IMR-90 (cell line): ENCODE data around the gene TRAFD1. TPM values are rescaled to one million over a fixed set of nuclear protein-coding genes. Genes with fewer than 3 reads are reported as not detected.

Experiments
- ATAC-seq: fragments of 200-7000 bp; cut with Tn5 transposase; 2 replicates; pipeline ENCODE4 v1.9.1; 2020; ENCODE audit warnings: low read depth, mild to moderate bottlenecking, moderate library complexity
- BruUV-seq: library from RNA; stranded (reverse); fragments of 400-500 nt; replicated peaks from 2 replicates; lab custom pipeline; 2021; lab: Mats Ljungman, UMichigan
- CTCF ChIA-PET: fragments of 300-600 bp; formaldehyde crosslinking; extraction: SDS; loops from one replicate; lab custom pipeline; 2021; ENCODE audit warnings: antibody characterized with exemption; lab: Yijun Ruan, JAX
- POLR2A ChIA-PET: fragments of 300-600 bp; sonication (Branson Sonifier 250); formaldehyde crosslinking; loops from one replicate; lab custom pipeline; 2022; ENCODE audit warnings: antibody characterized with exemption; ENCODE audit not compliant: unreplicated experiment; lab: Charles Lee
- DNase-seq: peaks from one replicate; pipeline ENCODE4 v3.0.0; 2013
- H2AFZ ChIP-seq: replicated peaks from 2 replicates; pipeline ENCODE3; 2013; ENCODE audit warnings: low read length, mild to moderate bottlenecking; ENCODE audit not compliant: poor library complexity
- H2AK5ac ChIP-seq: 2 replicates; pipeline ENCODE4 v1.6.1; 2013; ENCODE audit warnings: low read depth, low read length, inconsistent platforms
- H2AK9ac ChIP-seq: replicated peaks from 2 replicates; pipeline ENCODE3; 2013; ENCODE audit warnings: mild to moderate bottlenecking, low read depth, low read length, moderate library complexity; ENCODE audit not compliant: poor library complexity
- H2BK120ac ChIP-seq: 2 replicates; pipeline ENCODE4 v1.6.1; 2013; ENCODE audit warnings: low read depth, low read length, inconsistent platforms
- H2BK15ac ChIP-seq: 3 replicates; pipeline ENCODE4 v1.6.1; 2013; ENCODE audit warnings: low read depth, low read length, inconsistent platforms
- H2BK20ac ChIP-seq: 2 replicates; pipeline ENCODE4 v1.6.1; 2013; ENCODE audit warnings: low read depth, mild to moderate bottlenecking, inconsistent platforms, low read length, moderate library complexity
- H2BK5ac ChIP-seq: 2 replicates; pipeline ENCODE4 v1.6.1; 2013; ENCODE audit warnings: mild to moderate bottlenecking, low read depth, low read length, inconsistent platforms; ENCODE audit not compliant: poor library complexity, severe bottlenecking
- H3K14ac ChIP-seq: replicated peaks from 2 replicates; pipeline ENCODE4 v1.6.1; 2013; ENCODE audit warnings: low read depth, low read length, inconsistent platforms
- H3K18ac ChIP-seq: 2 replicates; pipeline ENCODE4 v1.6.1; 2013; ENCODE audit warnings: low read depth, low read length, control low read depth
- H3K23ac ChIP-seq: 2 replicates; pipeline ENCODE4 v1.6.1; 2013; ENCODE audit warnings: low read depth, low read length, inconsistent platforms
- H3K27ac ChIP-seq: 2 replicates; pipeline ENCODE4 v1.5.1; 2013; ENCODE audit warnings: mild to moderate bottlenecking, control low read depth, low read length; ENCODE audit not compliant: insufficient read depth
- H3K27me3 ChIP-seq: 2 replicates; pipeline ENCODE4 v1.6.1; 2013; ENCODE audit warnings: low read length; ENCODE audit not compliant: control insufficient read depth, insufficient read depth
- H3K36me3 ChIP-seq: 2 replicates; pipeline ENCODE4 v1.6.1; 2013; ENCODE audit warnings: low read length, mixed read lengths; ENCODE audit not compliant: control insufficient read depth, insufficient read depth
- H3K4ac ChIP-seq: 2 replicates; pipeline ENCODE4 v1.6.1; 2013; ENCODE audit warnings: low read depth, low read length, inconsistent platforms
- H3K4me1 ChIP-seq: 2 replicates; pipeline ENCODE4 v1.6.1; 2013; ENCODE audit warnings: low read length, mixed read lengths; ENCODE audit not compliant: control insufficient read depth, insufficient read depth
- H3K4me2 ChIP-seq: 2 replicates; pipeline ENCODE4 v1.6.1; 2013; ENCODE audit warnings: low read depth, mild to moderate bottlenecking, control low read depth, low read length, moderate library complexity
- H3K4me3 ChIP-seq: 2 replicates; pipeline ENCODE4 v1.5.1; 2013; ENCODE audit warnings: low read depth, mild to moderate bottlenecking, control low read depth, low read length, moderate library complexity; ENCODE audit not compliant: insufficient read depth
- H3K56ac ChIP-seq: 2 replicates; pipeline ENCODE4 v1.6.1; 2013; ENCODE audit warnings: low read length, inconsistent platforms; ENCODE audit not compliant: insufficient read depth; ENCODE audit errors: extremely low read depth
- H3K79me1 ChIP-seq, 2 experiments: 2 replicates each; pipeline ENCODE4 v1.6.1; 2013; ENCODE audit warnings: low read length in 2 of 2, inconsistent platforms in 1 of 2, low read depth in 1 of 2
- H3K9ac ChIP-seq: 2 replicates; pipeline ENCODE4 v1.6.1; 2013; ENCODE audit warnings: low read depth, low read length, control low read depth
- H3K9me1 ChIP-seq: 2 replicates; pipeline ENCODE4 v1.6.1; 2013; ENCODE audit warnings: low read length, inconsistent platforms; ENCODE audit not compliant: insufficient read depth
- H3K9me3 ChIP-seq: 2 replicates; pipeline ENCODE4 v1.6.1; 2013; ENCODE audit warnings: low read length; ENCODE audit not compliant: control insufficient read depth, insufficient read depth
- H4K20me1 ChIP-seq: 2 replicates; pipeline ENCODE4 v1.6.1; 2013; ENCODE audit warnings: low read length, inconsistent platforms; ENCODE audit not compliant: insufficient read depth
- H4K5ac ChIP-seq: 2 replicates; pipeline ENCODE4 v1.6.1; 2013; ENCODE audit warnings: mild to moderate bottlenecking, low read depth, low read length, control low read depth
- H4K8ac ChIP-seq, 2 experiments: 2 replicates each; pipeline ENCODE4 v1.6.1; 2013; ENCODE audit warnings: low read depth in 2 of 2, low read length in 2 of 2, control low read depth in 1 of 2, inconsistent platforms in 1 of 2
- H4K91ac ChIP-seq: 2 replicates; pipeline ENCODE4 v1.6.1; 2013; ENCODE audit warnings: low read depth, low read length, inconsistent platforms; ENCODE audit not compliant: insufficient read depth
- CHD1 ChIP-seq: IDR thresholded peaks from 2 replicates; pipeline ENCODE4 v1.6.1; 2012; ENCODE audit warnings: low read depth, low read length, improper control_type of control experiment
- ELK1 ChIP-seq: fragments of 150-350 bp; IDR thresholded peaks from 2 replicates; pipeline ENCODE4 v1.6.1; 2016; ENCODE audit warnings: low read depth, mild to moderate bottlenecking, low read length, moderate library complexity, borderline replicate concordance
- FOS ChIP-seq: fragments of 150-350 bp; IDR thresholded peaks from 2 replicates; pipeline ENCODE4 v1.6.1; 2016; ENCODE audit warnings: low read depth, low read length
- MAZ ChIP-seq: IDR thresholded peaks from 2 replicates; pipeline ENCODE4 v1.6.1; 2012; ENCODE audit warnings: low read depth, mild to moderate bottlenecking, low read length, improper control_type of control experiment, moderate library complexity, borderline replicate concordance
- MXI1 ChIP-seq: IDR thresholded peaks from 2 replicates; pipeline ENCODE4 v1.6.1; 2012; ENCODE audit warnings: low read depth, mild to moderate bottlenecking, low read length, moderate library complexity, borderline replicate concordance
- NFE2L2 ChIP-seq: fragments of 150-350 bp; IDR thresholded peaks from 2 replicates; pipeline ENCODE4 v1.6.1; 2016; ENCODE audit warnings: low read depth, mild to moderate bottlenecking, low read length
- POLR2A ChIP-seq: IDR thresholded peaks from 2 replicates; pipeline ENCODE4 v1.6.1; 2012; ENCODE audit warnings: mild to moderate bottlenecking, low read depth, low read length
- RAD21 ChIP-seq: IDR thresholded peaks from 2 replicates; pipeline ENCODE4 v1.6.1; 2012; ENCODE audit warnings: low read length, improper control_type of control experiment
- RCOR1 ChIP-seq: IDR thresholded peaks from 2 replicates; pipeline ENCODE4 v1.6.1; 2012; ENCODE audit warnings: mild to moderate bottlenecking, low read length, improper control_type of control experiment; ENCODE audit not compliant: insufficient replicate concordance
- RFX5 ChIP-seq: IDR thresholded peaks from 2 replicates; pipeline ENCODE4 v1.8.0; 2012; ENCODE audit warnings: low read depth, mild to moderate bottlenecking, low read length, moderate library complexity
- SMC3 ChIP-seq: fragments of 150-350 bp; IDR thresholded peaks from 2 replicates; pipeline ENCODE4 v1.6.1; 2016; ENCODE audit warnings: low read depth, mild to moderate bottlenecking, antibody characterized with exemption, low read length, moderate library complexity
- USF2 ChIP-seq: fragments of 150-350 bp; IDR thresholded peaks from 2 replicates; pipeline ENCODE4 v1.6.1; 2017; ENCODE audit warnings: mild to moderate bottlenecking, antibody characterized with exemption, low read length, low read depth
- WGBS, 2 experiments: methylation state at CpG; one replicate each; pipeline versions ENCODE4 v1.1.5 to v1.1.7; 2013; ENCODE audit warnings: missing lambda C conversion rate in 2 of 2; ENCODE audit not compliant: insufficient read length in 1 of 2; ENCODE audit errors: extremely low coverage in 2 of 2; 5-methylcytosine and 5-hydroxymethylcytosine counted together
- dilution Hi-C: fragments of 300-500 bp; cut with HindIII; formaldehyde crosslinking; loops from one replicate; pipeline ENCODE4 v1.14.3; 2018; ENCODE audit warnings: low sequenced_read_pairs; ENCODE audit not compliant: unreplicated experiment
- in situ Hi-C: fragments of 300-500 bp; cut with MboI; formaldehyde crosslinking; loops from 3 replicates; pipeline ENCODE4 v1.14.3; 2019; ENCODE audit warnings: low sequenced_read_pairs, inconsistent platforms, mixed read lengths
- intact Hi-C: fragments of 100-400 bp; cut with micrococcal nuclease; formaldehyde crosslinking; loops from 2 replicates; pipeline ENCODE4 v1.10.0; 2022
- polyA plus RNA-seq, 3 experiments: library from polyadenylated mRNA; depleted of rRNA; stranded (reverse); fragments of >200 nt; gene quantifications; 2 replicates each; pipeline ENCODE4 v1.2.3, GENCODE V29; 2012; ENCODE audit warnings: low replicate concordance in 1 of 3
- total RNA-seq: library from RNA; depleted of rRNA; stranded (reverse); fragments of >200 nt; gene quantifications from 2 replicates; pipeline ENCODE4 v1.2.3, GENCODE V29; 2012
- TF ChIP-seq, protein P1 (sequence below): conservative IDR thresholded peaks from 2 replicates; pipeline ENCODE4 v1.5.1; 2012; ENCODE audit warnings: mild to moderate bottlenecking, low read depth, low read length, improper control_type of control experiment

The TRAFD1 gene
- total and polyA plus RNA-seq, 2 of the 4 experiments (the other 2 are of a cell fraction): 41.3 to 70.4 TPM

DNA sequence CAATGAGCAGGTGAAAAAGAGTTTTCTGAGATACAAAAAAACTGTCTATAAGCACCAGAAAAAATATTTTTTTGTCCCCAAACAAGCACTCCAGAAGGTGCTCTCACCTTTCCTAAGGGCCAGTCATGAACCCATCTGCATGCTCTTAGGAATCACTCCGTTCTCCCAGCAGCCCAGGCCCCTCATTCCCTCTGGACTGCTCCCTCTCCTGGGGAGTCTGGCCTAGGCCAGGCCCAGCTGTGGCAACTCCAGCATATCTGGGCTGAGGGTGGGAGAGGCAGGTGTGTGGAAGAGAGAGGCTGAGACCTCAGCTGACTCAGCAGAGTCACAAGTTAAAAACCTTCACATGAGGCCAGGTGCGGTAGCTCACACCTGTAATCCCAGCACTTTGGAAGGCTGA lies 54.6 kb downstream of the TRAFD1 start:
- no TSS peak for BruUV-seq
- no peak overlapping the region for H2BK120ac ChIP-seq
- H2AK5ac ChIP-seq: no peak overlapping the region
- H3K4me3 ChIP-seq: no peak overlapping the region
- 83% methylated on average over 1 of the region's 2 CpGs; no CpG with 5 or more reads in 1 of the 2 experiments for WGBS, 2 experiments
- no peak overlapping the region for H3K23ac ChIP-seq
- no peak overlapping the region for H3K4ac ChIP-seq
- peaks cover 8% of the 10 kb centered on the region; the same call in 1 of the 2 replicates for H4K20me1 ChIP-seq
- no peak overlapping the region for H3K18ac ChIP-seq
- no peak overlapping the region for H3K56ac ChIP-seq
- H3K79me1 ChIP-seq: peaks cover 0 to 7% of the 10 kb centered on the region in 2 experiments; a peak in 1 of 4 replicates
- no peak overlapping the region for H2BK5ac ChIP-seq
- no peak overlapping the region for H3K14ac ChIP-seq
- H3K36me3 ChIP-seq: peaks cover 43% of the 10 kb centered on the region
- intact Hi-C loops (no loop called here), dilution Hi-C loops (no loop called here), in situ Hi-C loops (no loop called here)
- H3K4me2 ChIP-seq: no peak overlapping the region
- TF ChIP-seq RFX5 (no peak), CHD1 (no peak), POLR2A (no peak), FOS (no peak), USF2 (no peak), NFE2L2 (no peak), MXI1 (no peak), SMC3 (no peak), ELK1 (no peak), RAD21 (no peak), MAZ (no peak), RCOR1 (no peak)
- TF ChIP-seq, protein P1, sequence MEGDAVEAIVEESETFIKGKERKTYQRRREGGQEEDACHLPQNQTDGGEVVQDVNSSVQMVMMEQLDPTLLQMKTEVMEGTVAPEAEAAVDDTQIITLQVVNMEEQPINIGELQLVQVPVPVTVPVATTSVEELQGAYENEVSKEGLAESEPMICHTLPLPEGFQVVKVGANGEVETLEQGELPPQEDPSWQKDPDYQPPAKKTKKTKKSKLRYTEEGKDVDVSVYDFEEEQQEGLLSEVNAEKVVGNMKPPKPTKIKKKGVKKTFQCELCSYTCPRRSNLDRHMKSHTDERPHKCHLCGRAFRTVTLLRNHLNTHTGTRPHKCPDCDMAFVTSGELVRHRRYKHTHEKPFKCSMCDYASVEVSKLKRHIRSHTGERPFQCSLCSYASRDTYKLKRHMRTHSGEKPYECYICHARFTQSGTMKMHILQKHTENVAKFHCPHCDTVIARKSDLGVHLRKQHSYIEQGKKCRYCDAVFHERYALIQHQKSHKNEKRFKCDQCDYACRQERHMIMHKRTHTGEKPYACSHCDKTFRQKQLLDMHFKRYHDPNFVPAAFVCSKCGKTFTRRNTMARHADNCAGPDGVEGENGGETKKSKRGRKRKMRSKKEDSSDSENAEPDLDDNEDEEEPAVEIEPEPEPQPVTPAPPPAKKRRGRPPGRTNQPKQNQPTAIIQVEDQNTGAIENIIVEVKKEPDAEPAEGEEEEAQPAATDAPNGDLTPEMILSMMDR: no peak
- ChIA-PET CTCF (no interaction called here), POLR2A (no interaction called here)
- H3K9me1 ChIP-seq: peaks cover 4% of the 10 kb centered on the region; the same call in 1 of the 2 replicates
- no peak overlapping the region for H2AFZ ChIP-seq
- H2BK20ac ChIP-seq: no peak overlapping the region
- no peaks in the 10 kb centered on the region for H3K27me3 ChIP-seq
- DNase-seq (no peak), ATAC-seq (no peak)
- H2BK15ac ChIP-seq: no peak overlapping the region
- no peak overlapping the region for H3K27ac ChIP-seq
- no peak overlapping the region for H4K91ac ChIP-seq
- H4K5ac ChIP-seq: no peak overlapping the region
- H3K9me3 ChIP-seq: no peaks in the 10 kb centered on the region
- H2AK9ac ChIP-seq: no peak overlapping the region
- no peak overlapping the region for H4K8ac ChIP-seq
- H3K9ac ChIP-seq: no peak overlapping the region
- H3K4me1 ChIP-seq: peaks cover 10% of the 10 kb centered on the region
